HG02763 (cell line): ENCODE results near the gene FAP.

Source experiments
- ATAC-seq: cut with Tn5 transposase; IDR thresholded peaks from one replicate; pipeline ENCODE4 v1.9.1; 2021; ENCODE audit warnings: mild to moderate bottlenecking, moderate library complexity; ENCODE audit not compliant: unreplicated experiment

The FAP gene

GRCh38 chr2:162196638-162197037 lies 46.6 kb downstream of the FAP start:
- ATAC-seq, result no peak

DNA sequence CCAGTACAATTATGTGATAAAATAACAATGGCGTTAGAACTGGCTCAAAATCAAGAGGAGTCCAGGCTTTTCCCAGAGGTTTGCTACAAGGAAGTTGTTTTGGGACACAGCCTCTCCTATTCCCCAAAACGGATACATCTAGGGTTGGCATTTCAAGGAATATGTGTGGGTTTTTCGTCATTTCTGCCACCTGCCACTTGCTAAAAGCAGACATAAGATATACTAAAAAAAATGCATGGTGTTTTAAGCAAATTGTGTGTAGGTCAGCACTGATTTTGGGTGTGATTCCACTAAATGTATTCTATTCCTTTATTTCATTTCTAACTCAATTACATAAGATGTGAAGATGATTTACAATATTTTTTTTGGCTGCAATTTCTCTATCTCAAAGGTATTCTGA lies 54.8 kb downstream of the FAP start:
- ATAC-seq, result no peak

GRCh38 chr2:162185541-162186232 lies 57.6 kb downstream of the FAP start:
- ATAC-seq, result no peak

- ATAC-seq, result no peak
Observed at GRCh38 chr2:162184821-162185450, 58.3 kb downstream of the FAP start.

GRCh38 chr2:162184359-162184758 lies 58.9 kb downstream of the FAP start:
- ATAC-seq, result no peak

DNA sequence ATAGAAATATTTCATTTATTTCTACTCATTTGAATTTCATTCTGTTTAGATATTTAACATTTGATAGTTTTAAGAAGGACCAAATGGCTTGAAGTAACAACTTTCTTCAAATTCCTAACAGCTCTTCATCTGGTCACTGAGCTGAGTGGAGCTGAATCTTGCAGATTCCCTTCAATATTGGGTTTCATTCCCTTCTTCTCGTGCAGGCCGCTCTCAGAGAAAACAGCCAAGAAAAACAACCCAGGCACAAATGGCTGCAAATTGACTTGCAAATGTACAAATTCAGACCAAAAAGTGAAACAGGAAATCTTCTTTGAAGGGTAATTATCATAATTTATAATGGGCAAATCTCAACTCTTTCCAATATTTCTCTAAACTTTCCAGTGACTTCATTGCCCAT lies 60.9 kb downstream of the FAP start:
- no peak for ATAC-seq

- no peak for ATAC-seq
Observed at GRCh38 chr2:162177301-162177700, 65.9 kb downstream of the FAP start.

DNA sequence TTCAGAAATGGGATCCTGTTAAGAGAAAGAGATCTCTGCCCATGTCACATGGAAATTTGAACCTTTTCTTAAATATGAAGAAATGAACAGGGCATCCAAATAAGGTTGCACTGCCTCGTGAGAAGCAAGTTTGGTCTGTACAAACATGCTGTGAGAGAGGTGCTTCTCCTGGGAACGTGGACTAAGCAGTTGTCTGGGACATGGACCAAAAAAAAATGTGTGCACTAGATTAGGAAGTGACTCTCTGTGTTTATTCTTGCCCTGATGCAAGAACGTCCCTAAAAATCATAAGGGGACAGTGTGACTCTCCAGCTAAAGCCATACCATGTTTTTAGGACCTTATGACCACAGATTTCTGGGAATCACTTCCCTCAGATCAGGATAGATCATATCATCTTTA lies 67.5 kb downstream of the FAP start:
- ATAC-seq, result no peak

DNA sequence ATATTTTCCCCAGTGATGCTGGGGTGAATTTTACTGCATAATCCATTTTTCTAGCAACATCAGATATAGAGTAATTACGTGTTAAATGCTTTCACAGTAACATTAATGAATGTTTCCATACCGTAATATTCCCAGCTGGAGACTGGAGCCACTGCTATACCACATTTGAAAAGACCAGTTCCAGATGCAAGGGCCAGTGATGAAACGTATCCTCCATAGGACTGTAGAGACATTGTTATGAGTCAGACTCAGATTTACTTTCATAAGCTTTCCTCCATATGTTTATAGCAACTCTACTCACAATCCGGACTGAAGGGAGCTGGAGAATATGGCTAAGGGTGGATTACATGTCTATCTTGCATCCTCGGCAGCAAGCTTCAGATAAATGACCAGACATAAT lies 68.5 kb downstream of the FAP start:
- no peak for ATAC-seq

GRCh38 chr2:162172802-162173370 lies 70.4 kb downstream of the FAP start:
- ATAC-seq, result no peak

DNA sequence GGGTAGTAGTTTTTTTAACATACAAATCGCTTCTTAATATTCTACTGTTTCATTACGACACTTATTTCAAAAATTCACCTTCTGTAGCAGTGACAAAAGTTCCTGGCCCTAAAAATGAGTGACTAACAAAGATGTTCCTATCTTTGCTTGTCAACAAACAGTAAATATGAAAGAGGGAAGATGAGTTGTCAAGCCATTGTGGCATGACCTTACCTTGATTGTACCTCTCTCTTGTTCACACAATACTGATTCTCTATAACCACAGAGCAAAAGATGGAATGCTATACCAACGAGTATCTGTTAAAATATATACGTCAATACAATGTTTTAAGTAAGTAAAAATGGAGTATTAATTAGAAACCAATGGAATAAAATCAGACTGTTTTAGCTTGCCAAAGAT lies 76.5 kb downstream of the FAP start:
- no peak for ATAC-seq

GRCh38 chr2:162166174-162166573 lies 77.1 kb downstream of the FAP start:
- ATAC-seq, result no peak

DNA sequence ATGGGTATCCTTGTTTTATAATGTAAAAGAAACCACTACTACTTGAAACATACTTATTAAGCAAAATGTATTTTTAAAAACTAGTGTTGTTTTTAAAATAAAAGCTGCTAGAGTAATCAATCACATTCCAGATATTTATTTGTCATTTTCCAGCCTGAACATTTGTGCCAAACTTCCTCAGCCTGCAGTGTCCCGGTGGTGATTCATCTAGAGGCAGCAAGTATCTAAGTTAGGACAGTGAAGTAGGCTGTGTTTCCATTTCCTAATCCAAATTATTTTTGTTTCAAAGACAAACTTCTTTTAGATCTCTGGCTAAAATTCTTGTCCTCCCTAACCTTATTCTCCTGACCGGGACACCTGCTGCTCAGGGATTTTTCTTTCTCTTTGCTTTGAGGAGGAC lies 78.4 kb downstream of the FAP start:
- no peak for ATAC-seq

DNA sequence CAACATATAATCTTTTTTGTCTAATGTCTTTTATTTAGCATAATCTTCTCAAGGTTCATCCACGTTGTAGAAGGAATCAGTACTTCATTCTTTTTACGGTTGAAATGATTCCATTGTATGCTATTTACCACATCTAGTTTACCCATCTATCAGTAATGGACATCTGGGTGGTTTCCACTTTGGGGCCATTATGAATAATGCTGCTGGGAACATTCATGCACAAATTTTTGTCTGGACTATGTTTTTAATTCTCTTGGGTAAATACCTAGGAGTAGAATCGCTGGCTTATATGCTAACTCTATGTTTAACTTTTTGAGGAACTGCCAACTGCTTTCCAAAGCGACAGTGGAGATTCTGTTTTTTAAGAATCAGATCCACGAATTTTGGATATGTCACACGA lies 83.8 kb downstream of the FAP start:
- ATAC-seq, result no peak

- ATAC-seq, result no peak
Observed at GRCh38 chr2:162156149-162156548, 87.1 kb downstream of the FAP start.

- no peak for ATAC-seq
Observed at GRCh38 chr2:162155093-162155492, 88.2 kb downstream of the FAP start.

DNA sequence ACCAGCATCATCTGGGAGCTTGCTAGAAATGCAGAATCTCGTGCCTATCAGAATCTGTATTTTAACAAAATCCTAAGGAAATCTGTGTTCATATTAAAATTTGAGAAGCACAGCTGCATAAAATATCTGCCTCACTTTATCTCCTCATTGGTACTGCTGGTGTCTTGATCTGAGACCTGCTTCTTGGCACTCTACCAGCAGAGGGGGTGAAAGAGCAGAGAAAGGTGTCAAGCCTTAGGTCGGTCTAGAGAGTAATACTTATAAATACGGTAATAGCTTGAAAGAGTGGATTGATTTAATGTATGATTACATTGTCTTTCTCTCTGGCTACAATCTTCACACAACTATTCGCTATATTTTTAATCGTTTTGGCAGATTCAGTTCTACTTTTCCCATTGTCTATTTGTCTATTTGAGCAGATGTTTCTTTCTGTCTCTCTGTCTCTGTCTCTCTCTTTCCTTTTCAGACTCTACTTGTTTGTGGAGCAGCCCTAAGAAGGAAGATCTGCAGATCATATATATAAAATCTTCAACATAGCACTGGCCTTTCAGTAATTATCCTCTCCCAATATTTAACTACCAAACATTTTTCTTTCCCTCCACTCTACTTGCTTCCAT lies 89.5 kb downstream of the FAP start:
- ATAC-seq, result peak; percentile 96

GRCh38 chr2:162152147-162152546 lies 91.1 kb downstream of the FAP start, which contains the start of gene GCG:
TSS of gene GCG (minus strand) at chr2:162152247. CDS start at chr2:162149178, 3,069 bp downstream.
- ATAC-seq, result no peak

GRCh38 chr2:162149940-162150339 lies 93.3 kb downstream of the FAP start:
- no peak for ATAC-seq

- no peak for ATAC-seq
Observed at GRCh38 chr2:162149466-162149865, 93.8 kb downstream of the FAP start.

GRCh38 chr2:162148956-162149355 lies 94.3 kb downstream of the FAP start:
- ATAC-seq, result no peak

GRCh38 chr2:162143969-162144368 lies 99.3 kb downstream of the FAP start:
- no peak for ATAC-seq
